ENCODE results near the gene CLPSL1.

CLPSL1 gene

DNA sequence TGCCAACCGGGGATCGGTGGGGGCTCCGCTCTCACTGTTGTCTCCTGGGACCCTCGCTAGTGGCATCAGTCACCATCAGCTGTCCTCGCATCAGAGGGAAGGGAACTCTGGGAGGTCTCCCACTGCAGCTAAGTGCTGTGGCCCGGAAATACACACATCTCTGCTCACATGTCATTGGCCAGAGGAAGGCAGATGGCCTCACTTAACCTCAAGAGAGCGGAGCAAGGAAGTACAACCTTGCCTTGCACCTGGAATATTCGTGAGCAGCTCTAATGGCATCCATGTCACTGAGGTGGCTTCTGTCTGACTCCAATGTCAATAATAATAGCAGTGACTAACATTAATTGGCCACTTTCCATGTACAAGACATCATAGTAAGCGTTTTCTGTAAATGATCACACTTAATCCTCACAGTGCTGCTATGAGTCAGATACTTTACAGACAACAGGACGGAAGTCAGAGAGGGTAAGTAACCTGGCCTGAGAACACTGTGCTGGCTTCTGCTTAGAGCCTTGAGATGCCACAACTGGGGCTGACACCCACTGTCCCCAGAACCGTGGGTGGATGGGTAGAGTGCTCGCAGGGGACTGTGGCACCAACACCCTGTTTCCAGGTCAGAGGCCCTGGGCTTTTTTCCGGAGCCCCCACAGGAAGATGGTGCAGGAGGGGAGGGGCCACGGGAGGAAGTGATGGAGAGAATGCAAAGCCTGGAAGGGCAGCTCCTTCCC lies 30.3 kb downstream of the CLPSL1 start:
- no peaks in the 10 kb centered on the region for H3K4me1 ChIP-seq (ENCODE audit: control insufficient read depth in 2 of 2, insufficient read depth in 2 of 2, low read length in 2 of 2)
- H3K36me3 ChIP-seq (ENCODE audit: control insufficient read depth in 2 of 2, insufficient read depth in 2 of 2, low read length in 2 of 2): no peaks in the 10 kb centered on the region
- no peak overlapping the region for H3K9ac ChIP-seq (ENCODE audit: low read depth in 1 of 2, low read length in 2 of 2)
- H3K27ac ChIP-seq (ENCODE audit: low read depth in 2 of 2, low read length in 2 of 2): no peak overlapping the region
- H3K27me3 ChIP-seq (ENCODE audit: control insufficient read depth in 2 of 2, insufficient read depth in 2 of 2, low read length in 2 of 2): peaks cover 0 to 1% of the 10 kb centered on the region in 2 donors
- no peaks in the 10 kb centered on the region for H3K9me3 ChIP-seq (ENCODE audit: control insufficient read depth in 2 of 2, low read length in 2 of 2)
- H3K4me3 ChIP-seq (ENCODE audit: low read length in 2 of 2): no peak overlapping the region

DNA sequence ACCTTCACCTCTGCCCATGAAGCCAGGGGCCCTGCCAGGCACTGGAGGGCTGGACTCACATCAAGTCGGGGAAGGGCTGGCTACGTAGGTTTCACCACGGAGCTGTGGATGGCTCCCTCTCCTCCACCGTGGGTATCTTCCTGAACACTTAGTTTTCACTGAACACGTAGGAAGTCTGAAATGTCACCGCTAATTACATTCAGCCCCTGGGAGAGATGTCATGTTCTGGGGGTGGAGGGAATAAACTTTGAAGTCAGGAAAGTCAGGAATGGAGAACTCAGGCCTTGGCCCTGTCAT lies 30.8 kb downstream of the CLPSL1 start:
- no peak overlapping the region for H3K27ac ChIP-seq (ENCODE audit: low read depth in 2 of 2, low read length in 2 of 2)
- no peak overlapping the region for H3K4me3 ChIP-seq (ENCODE audit: low read length in 2 of 2)
- no peaks in the 10 kb centered on the region for H3K9me3 ChIP-seq (ENCODE audit: control insufficient read depth in 2 of 2, low read length in 2 of 2)
- H3K4me1 ChIP-seq (ENCODE audit: control insufficient read depth in 2 of 2, insufficient read depth in 2 of 2, low read length in 2 of 2): no peaks in the 10 kb centered on the region
- no peak overlapping the region for H3K9ac ChIP-seq (ENCODE audit: low read depth in 1 of 2, low read length in 2 of 2)
- no peaks in the 10 kb centered on the region for H3K36me3 ChIP-seq (ENCODE audit: control insufficient read depth in 2 of 2, insufficient read depth in 2 of 2, low read length in 2 of 2)
- no peaks in the 10 kb centered on the region for H3K27me3 ChIP-seq (ENCODE audit: control insufficient read depth in 2 of 2, insufficient read depth in 2 of 2, low read length in 2 of 2)

DNA sequence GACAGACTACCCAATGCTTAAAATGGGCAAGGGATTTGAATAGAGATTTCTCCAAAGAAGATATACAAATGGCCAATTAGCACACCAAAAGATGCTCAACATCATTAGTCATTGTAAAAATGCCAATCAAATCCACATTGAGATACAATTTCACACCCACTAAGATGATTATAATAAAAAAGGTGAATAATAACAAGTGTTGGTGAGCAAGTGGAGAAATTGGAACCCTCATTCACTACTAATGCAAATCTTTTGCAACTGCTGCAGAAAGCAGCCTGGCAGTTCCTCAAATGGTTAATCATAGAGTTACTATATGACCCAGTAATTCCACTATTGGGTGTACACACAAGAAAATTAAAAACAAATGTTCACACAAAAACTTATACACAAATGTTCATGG lies 36.7 kb downstream of the CLPSL1 start:
- Histone ChIP-seq H3K4me1 (ENCODE audit: control insufficient read depth in 2 of 2, insufficient read depth in 2 of 2, low read length in 2 of 2) (no peaks in the 10 kb centered on the region), H3K27me3 (ENCODE audit: control insufficient read depth in 2 of 2, insufficient read depth in 2 of 2, low read length in 2 of 2) (no peaks in the 10 kb centered on the region), H3K4me3 (ENCODE audit: low read length in 2 of 2) (no peak overlapping the region), H3K27ac (ENCODE audit: low read depth in 2 of 2, low read length in 2 of 2) (no peak overlapping the region), H3K9me3 (ENCODE audit: control insufficient read depth in 2 of 2, low read length in 2 of 2) (peaks cover 0 to 5% of the 10 kb centered on the region in 2 donors), H3K9ac (ENCODE audit: low read depth in 1 of 2, low read length in 2 of 2) (no peak overlapping the region), H3K36me3 (ENCODE audit: control insufficient read depth in 2 of 2, insufficient read depth in 2 of 2, low read length in 2 of 2) (no peaks in the 10 kb centered on the region)

DNA sequence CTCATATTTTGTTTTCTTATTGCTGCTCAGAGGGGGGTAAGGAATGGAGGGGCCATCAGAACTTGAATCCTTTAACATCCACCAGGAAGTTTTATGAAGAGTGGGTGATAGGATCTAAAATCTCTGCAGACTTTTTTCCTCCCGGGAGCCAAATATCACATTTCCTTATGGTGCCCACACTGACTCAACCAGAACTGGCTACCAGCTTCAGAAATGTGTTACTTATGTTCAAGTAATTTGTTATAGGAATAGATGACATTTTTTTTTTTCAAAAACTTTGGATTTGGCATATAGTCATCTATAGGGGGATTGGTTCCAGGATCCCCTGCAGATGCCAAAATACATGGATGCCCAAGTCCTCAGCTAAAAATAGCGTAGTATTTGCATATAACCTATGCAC lies 42.8 kb downstream of the CLPSL1 start:
- no peaks in the 10 kb centered on the region for H3K4me1 ChIP-seq (ENCODE audit: control insufficient read depth in 2 of 2, insufficient read depth in 2 of 2, low read length in 2 of 2)
- H3K27ac ChIP-seq (ENCODE audit: low read depth in 2 of 2, low read length in 2 of 2): no peak overlapping the region
- H3K9ac ChIP-seq (ENCODE audit: low read depth in 1 of 2, low read length in 2 of 2): no peak overlapping the region
- H3K9me3 ChIP-seq (ENCODE audit: control insufficient read depth in 2 of 2, low read length in 2 of 2): no peaks in the 10 kb centered on the region
- H3K4me3 ChIP-seq (ENCODE audit: low read length in 2 of 2): no peak overlapping the region
- H3K27me3 ChIP-seq (ENCODE audit: control insufficient read depth in 2 of 2, insufficient read depth in 2 of 2, low read length in 2 of 2): no peaks in the 10 kb centered on the region
- H3K36me3 ChIP-seq (ENCODE audit: control insufficient read depth in 2 of 2, insufficient read depth in 2 of 2, low read length in 2 of 2): no peaks in the 10 kb centered on the region

DNA sequence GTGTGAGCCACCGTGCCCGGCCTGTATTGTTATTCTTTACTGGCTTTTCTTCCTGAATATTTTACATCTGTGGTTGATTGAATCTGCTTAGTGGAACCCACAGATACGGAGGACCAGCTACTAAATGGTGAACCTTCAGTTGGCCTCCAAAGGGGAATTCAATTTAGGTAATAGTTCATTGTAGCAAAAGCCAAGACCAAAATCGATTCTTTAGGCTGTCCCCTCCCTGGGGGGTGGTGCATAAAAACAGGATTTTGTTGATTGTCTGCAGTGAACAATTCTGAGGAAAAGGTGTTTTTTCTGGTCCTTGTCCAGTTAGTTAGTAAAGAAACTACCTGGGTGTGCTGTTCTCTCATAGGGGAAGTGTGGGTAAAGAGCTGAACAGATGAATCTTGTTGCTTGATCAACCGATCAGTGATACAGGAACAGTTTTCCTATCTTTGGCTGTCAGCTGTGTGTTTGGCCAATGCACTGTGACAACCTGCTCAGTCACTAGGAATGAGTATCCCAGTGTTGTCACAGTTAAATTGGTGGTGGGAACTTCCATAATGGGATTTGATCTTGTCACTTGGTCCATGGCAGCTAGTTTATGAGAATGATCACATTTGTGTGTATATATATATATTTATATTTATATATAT lies 43.9 kb downstream of the CLPSL1 start:
- no peaks in the 10 kb centered on the region for H3K4me1 ChIP-seq (ENCODE audit: control insufficient read depth in 2 of 2, insufficient read depth in 2 of 2, low read length in 2 of 2)
- H3K9ac ChIP-seq (ENCODE audit: low read depth in 1 of 2, low read length in 2 of 2): no peak overlapping the region
- no peak overlapping the region for H3K27ac ChIP-seq (ENCODE audit: low read depth in 2 of 2, low read length in 2 of 2)
- no peak overlapping the region for H3K4me3 ChIP-seq (ENCODE audit: low read length in 2 of 2)
- no peaks in the 10 kb centered on the region for H3K36me3 ChIP-seq (ENCODE audit: control insufficient read depth in 2 of 2, insufficient read depth in 2 of 2, low read length in 2 of 2)
- H3K27me3 ChIP-seq (ENCODE audit: control insufficient read depth in 2 of 2, insufficient read depth in 2 of 2, low read length in 2 of 2): no peaks in the 10 kb centered on the region
- H3K9me3 ChIP-seq (ENCODE audit: control insufficient read depth in 2 of 2, low read length in 2 of 2): no peaks in the 10 kb centered on the region

DNA sequence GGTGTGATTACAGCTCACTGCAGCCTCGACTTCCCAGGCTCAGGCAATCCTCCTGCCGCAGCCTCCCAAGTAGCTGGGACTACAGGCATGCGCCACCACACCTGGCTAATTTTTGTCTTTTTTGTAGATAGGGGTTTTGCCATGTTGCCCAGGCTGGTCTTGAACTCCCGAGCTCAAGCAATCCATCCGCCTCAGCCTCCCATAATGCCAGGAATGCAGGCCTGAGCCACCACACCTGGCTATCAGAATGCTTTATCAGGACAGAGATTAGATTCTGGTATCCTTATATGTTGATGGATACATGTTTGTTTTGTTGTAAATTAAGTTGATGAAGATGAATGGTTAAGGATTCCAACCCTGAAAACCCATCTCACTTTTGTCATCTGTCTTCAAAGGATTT lies 48.5 kb downstream of the CLPSL1 start:
- Histone ChIP-seq H3K27me3 (ENCODE audit: control insufficient read depth in 2 of 2, insufficient read depth in 2 of 2, low read length in 2 of 2) (no peaks in the 10 kb centered on the region), H3K27ac (ENCODE audit: low read depth in 2 of 2, low read length in 2 of 2) (no peak overlapping the region), H3K9ac (ENCODE audit: low read depth in 1 of 2, low read length in 2 of 2) (no peak overlapping the region), H3K36me3 (ENCODE audit: control insufficient read depth in 2 of 2, insufficient read depth in 2 of 2, low read length in 2 of 2) (peaks cover 8 to 12% of the 10 kb centered on the region in 2 donors), H3K9me3 (ENCODE audit: control insufficient read depth in 2 of 2, low read length in 2 of 2) (no peaks in the 10 kb centered on the region), H3K4me1 (ENCODE audit: control insufficient read depth in 2 of 2, insufficient read depth in 2 of 2, low read length in 2 of 2) (peaks cover 0 to 2% of the 10 kb centered on the region in 2 donors), H3K4me3 (ENCODE audit: low read length in 2 of 2) (no peak overlapping the region)

DNA sequence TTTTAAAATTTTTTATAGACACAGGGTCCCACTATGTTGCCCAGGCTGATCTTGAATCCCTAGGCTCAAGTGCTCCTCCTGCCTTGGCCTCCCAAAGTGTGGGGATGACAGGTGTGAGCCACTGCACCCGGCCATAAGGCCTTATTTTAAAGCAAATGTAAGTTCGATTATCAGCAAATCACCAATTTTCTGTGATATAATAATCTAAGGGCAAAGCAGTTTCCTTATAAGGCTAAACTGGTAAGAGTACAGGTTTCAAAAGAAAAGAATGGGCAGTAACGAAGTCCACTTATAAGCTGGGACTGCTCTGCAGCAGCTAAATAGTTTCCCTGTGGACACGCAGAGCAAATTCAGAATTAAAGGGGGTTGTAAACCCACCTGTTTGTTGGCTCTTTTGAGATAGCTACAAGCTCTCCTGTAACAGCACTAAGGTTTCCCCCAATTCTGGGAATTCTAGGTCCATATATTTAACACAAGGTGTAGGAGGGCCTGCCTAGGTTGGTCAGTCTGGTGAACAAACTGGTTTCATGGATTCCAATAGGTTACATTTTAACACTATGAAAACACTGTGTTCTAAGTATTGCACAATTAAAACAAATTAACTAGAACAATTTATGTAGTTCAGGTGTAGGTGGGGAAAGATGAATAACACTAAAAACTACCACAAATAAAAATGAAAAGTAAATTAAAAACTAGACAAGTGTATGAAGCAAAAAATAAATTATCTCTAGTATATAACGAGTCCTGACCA lies 50.6 kb downstream of the CLPSL1 start:
- H3K36me3 ChIP-seq (ENCODE audit: control insufficient read depth in 2 of 2, insufficient read depth in 2 of 2, low read length in 2 of 2): peaks cover 21 to 26% of the 10 kb centered on the region in 2 donors
- H3K9ac ChIP-seq (ENCODE audit: low read depth in 1 of 2, low read length in 2 of 2): peak overlapping the region in 1 of 2 donors; percentile 17
- no peaks in the 10 kb centered on the region for H3K9me3 ChIP-seq (ENCODE audit: control insufficient read depth in 2 of 2, low read length in 2 of 2)
- peaks cover 0 to 2% of the 10 kb centered on the region in 2 donors for H3K4me1 ChIP-seq (ENCODE audit: control insufficient read depth in 2 of 2, insufficient read depth in 2 of 2, low read length in 2 of 2)
- no peaks in the 10 kb centered on the region for H3K27me3 ChIP-seq (ENCODE audit: control insufficient read depth in 2 of 2, insufficient read depth in 2 of 2, low read length in 2 of 2)
- H3K4me3 ChIP-seq (ENCODE audit: low read length in 2 of 2): no peak overlapping the region
- no peak overlapping the region for H3K27ac ChIP-seq (ENCODE audit: low read depth in 2 of 2, low read length in 2 of 2)

DNA sequence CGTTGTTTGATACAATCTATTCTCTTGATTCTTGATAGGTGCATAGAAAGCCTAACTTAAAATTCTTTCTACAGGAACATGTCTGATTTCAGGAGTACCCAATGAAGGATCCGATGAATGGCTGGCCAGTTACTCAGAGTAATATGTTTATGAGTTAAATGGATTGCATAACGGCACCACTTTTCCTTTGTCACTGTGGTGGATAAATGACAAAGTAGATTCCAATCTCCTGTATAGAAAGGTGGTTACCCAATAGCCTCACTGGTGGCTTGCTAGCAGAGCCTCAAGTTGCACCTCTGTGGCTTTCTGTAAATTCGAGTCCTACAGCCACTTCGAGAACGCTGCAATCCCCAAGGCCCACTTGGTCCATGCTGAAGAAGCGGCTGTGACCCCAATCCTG lies 52.7 kb downstream of the CLPSL1 start:
- Histone ChIP-seq H3K27me3 (ENCODE audit: control insufficient read depth in 2 of 2, insufficient read depth in 2 of 2, low read length in 2 of 2) (no peaks in the 10 kb centered on the region), H3K9me3 (ENCODE audit: control insufficient read depth in 2 of 2, low read length in 2 of 2) (no peaks in the 10 kb centered on the region), H3K4me1 (ENCODE audit: control insufficient read depth in 2 of 2, insufficient read depth in 2 of 2, low read length in 2 of 2) (peaks cover 0 to 2% of the 10 kb centered on the region in 2 donors), H3K27ac (ENCODE audit: low read depth in 2 of 2, low read length in 2 of 2) (no peak overlapping the region), H3K9ac (ENCODE audit: low read depth in 1 of 2, low read length in 2 of 2) (no peak overlapping the region), H3K4me3 (ENCODE audit: low read length in 2 of 2) (no peak overlapping the region), H3K36me3 (ENCODE audit: control insufficient read depth in 2 of 2, insufficient read depth in 2 of 2, low read length in 2 of 2) (peaks cover 30 to 34% of the 10 kb centered on the region in 2 donors)

Measured in mucosa of rectum (tissue), 2 donors.